NCI-H1417 treated with DMSO at 0.1 percent for 48 hours (cell line): ENCODE measurements around the gene CLBA1.

Experiments used
- DNase-seq: peaks from one replicate; lab custom pipeline; 2025; lab: John Stamatoyannopoulos, UW

Gene CLBA1

DNA sequence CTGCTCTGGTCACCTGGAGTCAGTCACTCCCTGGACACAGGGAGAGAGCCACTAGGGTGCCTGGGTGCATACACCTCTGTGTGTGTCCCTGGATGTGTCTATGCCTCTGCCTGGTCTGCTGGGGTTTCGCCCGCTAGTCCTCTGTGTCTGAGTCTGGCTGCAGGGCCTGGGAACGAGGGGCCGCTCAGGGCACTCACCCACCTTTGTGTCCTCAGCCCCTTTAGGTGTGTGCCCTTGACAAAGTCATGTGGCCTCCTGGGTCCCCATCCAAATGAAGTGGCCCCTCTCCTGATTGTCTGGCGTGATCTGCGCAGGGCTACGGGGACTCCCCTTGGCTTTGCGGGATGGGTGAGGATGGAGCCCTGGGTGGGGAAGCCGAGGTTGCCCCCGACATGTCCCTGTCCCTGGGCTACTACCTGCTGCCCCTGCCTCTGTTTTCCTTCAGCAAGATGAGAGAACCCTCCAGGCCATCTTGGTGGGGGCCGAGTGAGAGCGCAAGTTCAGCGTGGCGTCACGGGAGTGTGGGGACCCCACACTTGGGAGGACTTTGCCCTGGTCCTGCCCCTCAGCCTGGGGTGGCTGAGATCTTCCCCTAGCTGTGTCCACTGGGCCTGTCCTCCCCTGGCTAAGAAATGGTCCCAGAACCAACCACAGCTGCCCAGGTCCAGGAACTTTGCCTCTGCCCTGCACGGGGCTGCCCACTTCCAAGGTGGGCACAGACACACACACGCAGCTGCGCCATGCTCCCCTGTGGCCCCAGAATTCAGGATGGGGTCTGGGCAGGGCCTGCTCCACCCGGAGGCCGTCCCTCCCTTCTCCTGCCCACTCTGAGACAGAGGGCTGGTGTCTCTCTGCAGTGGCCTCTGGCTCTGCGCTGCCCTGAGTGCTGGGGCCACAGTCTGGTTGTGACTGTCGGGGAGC is 4.7 kb upstream of the CLBA1 start:
- DNase-seq = no peak

DNA sequence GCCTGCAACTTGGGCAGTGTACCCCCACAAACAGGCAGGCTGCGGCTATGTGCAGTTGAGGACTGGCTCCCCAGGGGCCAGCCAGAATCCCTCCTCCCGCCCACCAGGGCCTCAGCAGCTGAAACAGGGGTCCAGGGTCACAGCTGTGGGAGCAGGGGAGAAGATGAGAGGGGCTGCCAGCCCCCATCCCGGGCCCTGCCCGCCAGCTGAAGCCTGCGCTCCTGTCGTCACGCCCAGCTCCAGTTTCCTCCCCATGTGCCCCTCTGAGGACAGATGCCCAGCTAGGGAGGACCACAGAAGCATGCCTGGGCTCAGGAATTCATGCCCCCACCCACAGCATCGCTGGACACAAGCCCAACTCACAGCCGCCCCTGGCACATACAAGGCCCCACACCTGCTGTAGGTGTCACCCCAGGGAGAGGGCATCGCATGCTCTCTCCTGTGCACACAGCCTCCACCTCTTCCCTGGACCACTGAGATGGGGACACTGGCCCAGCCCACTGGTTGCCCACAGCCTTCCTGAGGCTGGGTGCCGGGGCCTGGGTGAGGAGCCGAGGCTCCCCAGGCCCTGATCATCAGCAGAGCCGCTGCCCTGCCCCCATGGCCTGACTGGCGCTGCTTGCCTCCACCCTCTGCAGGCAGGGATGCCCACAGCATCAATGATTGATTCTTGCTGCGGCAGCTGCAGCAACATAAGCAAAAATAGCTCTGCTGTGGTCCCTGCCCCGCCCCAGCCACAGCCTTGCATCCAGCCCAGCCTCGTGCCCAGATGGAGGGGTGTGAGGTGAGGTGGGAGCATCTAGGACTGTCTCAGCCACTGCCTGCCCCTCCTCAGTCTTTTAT is 3.7 kb upstream of the CLBA1 start:
- no peak for DNase-seq

DNA sequence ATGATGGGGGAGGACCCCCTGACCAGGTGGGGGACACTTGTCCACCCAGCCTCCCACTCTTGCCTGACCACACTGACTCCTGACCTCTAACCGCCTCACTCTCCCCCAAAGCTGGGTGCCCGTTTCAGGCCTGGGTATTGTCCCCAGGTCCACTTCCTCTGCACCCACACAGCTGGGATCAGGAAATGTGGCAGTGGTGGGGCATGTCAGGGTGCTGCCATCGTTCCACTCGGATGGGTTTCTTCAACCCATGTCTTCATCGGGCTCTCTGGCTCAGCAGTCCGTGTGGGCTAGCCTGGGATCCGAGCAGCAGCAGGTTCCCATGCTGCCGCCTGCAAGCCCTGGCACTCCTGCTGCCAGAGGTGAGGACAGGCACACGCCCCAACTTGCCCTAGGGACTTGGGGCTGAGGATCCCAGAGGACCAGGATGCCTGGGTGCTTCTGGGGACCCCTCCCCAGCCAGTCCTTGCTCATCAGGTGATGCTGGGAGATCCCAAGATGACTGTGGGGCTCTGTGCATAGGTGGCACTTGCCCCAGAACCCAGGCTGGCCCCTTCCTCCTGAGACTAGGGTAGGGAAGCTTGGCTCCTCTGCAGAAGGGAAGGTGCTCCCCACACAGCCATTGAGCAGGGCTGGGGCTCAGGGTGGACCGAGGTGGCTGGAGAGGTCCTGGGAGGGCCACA is 2.9 kb upstream of the CLBA1 start:
- no peak for DNase-seq

DNA sequence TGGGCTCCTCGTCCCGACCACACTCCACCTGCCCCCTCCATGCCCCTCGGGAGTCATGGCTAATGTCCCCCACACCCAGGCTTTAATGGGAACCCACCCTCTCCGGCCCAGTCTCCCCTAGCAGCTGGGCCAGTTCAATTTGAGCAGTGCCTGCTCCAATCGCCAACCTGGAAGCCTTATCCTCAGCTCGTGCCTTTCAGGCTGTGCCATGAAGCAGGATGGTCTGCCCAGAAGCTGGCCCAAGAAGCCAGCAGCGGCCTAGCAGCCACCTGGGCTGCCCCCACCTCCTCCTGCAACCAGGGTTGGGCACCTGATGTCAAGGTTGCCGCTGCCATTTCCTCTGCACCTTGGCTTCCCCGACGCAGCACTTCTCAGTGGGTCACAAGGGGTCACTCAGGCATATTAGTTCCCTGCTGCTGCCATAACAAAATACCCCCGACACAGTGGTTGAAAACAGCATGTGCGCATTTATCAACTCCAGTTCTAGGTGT is 2.3 kb upstream of the CLBA1 start:
- no peak for DNase-seq

DNA sequence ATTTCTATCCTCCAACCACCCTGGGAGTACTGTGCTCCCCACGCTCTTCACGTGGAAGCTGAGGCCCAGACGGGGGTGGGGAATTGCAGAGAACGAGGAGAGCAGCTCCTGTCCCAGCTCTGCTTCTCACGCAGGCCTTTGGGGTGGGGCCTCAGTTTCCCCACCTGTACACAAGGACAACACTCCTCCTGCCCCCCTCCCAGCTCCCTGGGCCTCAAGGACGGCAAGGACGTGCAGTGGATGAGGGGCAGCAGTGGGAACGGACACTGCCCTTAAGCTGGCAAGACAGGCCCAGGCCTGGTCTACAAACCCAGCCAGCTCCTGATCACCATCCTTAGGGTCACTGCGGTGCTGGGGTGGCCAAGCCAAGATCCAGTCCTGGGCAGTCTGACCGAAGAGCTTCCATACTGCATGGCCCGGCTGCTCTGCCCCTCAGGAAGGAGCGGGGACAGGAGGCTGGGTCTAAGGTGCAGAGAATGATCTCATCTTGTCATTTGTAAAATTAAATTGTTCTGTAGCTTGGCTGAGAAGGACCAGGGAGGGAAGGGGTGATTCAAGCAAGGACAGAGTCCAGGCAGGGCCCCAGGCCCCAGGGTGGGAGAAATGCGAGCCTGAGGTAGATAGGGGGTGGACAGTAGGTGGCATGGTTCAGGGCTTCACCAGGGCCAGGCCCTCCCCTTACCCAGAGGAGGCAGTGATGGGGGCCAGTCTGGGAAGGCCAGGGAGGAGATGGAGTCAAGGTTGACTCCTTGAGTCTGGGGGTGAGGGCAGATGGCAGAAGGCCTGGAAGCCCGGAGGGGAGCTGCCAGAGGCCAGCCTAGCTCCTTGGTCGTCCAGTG is 1.3 kb upstream of the CLBA1 start:
- no peak for DNase-seq

DNA sequence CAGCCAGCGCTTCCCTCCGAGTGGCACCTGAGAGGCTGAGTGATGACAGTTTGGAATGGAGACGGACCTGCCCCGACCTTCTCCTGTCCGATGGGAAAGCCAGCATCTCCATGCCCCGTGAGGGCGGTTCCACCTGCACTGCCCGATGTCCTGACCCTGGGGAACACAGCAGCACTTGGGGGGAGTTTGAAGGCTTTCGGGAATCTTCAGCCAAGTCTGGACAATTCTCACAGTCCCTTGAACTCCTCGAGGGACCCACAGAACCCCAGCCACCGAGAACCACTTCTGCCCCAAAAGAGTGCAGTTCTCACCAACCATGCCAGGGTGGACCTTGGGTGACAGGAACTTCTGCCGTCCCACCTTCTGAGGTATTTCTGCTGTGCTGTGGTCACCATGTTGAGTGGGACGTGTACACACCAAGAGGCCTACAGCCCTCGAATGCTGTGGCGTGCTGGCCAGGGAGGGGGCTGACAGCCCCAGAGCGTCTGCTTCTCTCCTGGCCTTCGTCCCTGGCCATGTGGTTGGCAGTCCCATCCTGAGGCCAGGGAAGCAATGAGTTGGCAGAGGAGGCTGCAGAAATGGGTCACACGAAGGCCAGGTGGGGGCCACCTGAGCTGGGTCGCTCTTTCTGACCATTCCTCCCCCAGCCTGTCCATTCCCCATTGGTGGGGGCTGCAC is 1.0 kb downstream of the CLBA1 start:
- DNase-seq = no peak

DNA sequence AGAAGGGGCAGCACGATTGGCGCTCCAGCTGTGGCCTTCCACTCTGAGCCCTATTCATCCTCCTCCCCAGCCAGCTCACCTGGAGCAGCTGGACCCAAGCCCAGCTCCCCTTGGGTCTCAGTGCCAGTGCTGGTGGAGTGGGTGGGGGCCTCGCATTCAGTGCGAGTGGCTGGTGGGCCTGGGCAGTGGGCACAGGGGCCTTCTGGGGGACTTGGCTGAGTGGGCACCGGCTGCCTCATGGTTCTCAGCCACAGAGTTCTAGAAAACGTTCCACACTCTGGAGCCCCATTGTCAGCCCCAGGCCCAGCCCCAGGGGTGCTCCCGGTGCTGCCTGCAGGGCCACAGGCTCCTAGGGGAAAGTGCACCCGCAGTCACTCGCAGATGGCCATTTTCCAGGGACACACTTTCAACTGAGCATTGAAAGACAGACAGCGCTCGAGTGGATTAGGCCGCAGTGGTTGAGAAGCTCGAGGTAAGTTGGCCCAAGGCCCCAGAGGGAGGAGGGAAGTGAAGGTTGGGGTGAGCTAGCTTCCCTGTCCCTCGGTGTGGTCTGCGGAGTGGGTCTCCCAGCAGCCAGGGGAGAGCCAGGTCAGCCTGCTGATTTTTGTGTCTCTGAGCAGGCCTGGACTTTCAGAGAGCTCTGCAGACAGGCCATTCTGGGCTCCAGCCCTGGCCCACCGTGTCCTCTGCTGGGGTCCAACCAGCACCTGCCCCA is 3.8 kb downstream of the CLBA1 start:
- DNase-seq = no peak

DNA sequence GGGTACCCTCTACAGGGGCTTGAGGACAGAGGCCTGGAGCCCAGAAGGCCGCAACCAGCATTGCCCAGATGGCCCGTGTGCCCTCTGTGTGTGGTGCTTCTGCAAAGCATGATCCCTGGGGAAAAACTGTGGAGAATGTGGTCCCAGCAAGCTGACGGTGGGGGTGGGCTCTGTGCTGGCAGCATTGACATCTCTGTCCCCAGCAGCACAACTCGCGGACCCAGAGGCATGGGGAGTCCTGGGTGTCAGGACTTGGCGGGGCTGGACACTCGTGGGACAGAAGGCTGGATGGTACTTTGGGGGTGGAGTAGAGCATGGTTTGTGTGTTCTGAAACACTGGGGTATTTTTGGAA is 4.3 kb downstream of the CLBA1 start:
- no peak for DNase-seq

DNA sequence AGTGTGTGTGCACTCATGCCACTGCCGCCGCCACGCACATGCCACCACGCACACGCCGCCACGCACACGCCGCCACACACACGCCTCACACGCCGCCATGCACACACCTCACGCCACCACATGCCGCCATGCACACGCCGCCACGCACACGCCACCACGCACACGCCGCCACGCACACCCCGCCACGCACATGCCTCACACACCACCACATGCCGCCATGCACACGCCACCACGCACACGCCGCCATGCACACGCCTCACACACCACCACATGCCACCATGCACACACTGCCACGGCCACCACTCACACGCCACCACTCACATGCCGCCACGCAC is 6.3 kb downstream of the CLBA1 start:
- no peak for DNase-seq

DNA sequence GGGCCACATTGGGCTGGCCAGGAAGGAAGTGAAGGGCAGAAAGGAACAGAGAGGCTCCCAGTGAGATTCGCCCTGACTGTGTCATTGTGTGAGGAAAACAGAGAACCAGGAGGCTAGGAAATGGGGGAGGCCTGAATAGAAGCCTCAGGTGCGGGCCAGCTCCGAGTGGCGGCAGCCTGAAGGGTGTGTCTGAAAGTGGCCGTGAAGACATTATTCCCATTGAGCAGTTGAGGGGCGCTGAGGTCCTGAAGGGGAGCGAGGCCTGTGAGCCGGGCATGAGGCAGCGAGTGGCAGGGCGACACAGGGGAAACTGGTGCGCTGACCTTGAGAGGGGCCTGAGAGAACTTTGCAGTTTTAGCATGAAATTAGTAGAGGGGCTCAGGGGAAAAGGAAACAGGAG is 6.9 kb downstream of the CLBA1 start:
- no peak for DNase-seq

DNA sequence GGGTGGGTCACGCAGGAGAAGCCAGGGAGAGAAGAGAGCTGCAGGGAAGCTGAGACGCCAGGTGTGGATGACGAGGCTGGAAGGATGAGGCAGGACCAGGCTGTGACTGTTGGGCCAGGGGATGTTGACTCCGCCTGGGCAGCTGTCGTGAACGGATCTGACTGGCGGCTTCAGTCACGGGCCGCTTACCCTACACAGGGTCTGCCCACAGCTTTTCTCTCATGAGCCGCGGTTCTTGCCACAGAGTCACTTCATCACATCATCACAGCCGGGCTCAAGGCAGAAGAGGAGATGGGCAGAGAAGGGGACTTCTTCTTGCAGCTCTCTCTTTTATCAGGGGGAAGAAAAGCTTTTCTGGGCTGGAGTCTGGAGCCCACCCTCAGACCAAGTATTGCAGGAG is 7.7 kb downstream of the CLBA1 start:
- DNase-seq = no peak

DNA sequence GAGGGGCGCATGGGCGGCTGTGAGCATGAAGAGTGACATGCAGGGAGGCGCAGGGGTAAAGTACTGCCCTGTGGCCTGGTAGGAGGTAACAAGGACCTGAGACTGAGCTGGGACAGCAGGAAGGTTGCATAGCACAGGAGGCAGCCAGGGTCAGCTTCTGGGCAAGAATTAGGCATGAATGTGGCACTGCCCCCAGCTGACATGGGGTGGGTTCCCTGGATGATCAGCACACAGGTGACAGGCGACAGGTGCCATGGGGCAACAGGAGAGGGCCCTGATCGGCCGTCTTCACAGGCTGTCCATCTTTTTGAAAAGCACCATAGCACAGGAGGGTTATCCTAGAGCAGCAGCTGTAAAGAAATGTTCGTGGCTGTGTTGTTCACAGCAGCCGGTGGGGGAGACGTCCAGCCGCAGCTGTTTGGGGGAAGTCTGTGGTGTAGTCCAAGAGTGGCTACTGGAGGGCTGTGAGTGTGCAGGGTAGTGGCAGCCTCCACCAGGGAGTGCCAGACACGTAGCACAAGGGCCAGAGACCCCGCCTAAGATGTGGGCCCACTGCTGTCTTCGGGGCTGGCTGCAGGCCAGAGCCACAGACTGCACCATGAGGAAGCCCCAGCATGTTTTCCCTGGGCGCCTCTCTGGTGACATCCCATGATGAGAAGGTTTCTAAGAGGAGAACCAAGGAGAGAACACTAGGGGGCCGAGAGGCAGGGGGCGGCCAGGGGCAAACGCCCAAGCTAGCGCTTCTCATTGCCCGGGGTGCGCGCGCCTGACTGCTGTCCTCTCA is 8.4 kb downstream of the CLBA1 start:
- no peak for DNase-seq

DNA sequence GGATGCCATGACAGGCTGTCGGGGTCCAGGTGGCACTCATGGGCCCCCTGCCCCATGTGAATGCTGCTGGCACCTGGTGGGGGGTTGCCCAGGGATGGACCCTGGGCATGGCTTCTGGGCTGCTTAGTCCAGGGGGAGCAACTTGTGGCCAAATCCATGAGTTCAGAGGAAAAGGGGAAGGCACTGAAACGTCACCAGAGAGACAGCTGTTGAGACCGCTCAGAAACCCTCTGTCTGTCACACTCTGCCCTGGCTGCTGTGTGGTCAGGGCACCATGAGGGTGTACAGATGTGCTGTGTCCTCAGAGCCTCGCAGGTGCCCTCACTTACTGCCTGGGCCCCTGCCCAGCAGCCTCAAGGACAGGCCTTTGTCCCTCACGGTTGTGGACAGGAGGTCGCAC is 9.4 kb downstream of the CLBA1 start:
- DNase-seq = no peak

DNA sequence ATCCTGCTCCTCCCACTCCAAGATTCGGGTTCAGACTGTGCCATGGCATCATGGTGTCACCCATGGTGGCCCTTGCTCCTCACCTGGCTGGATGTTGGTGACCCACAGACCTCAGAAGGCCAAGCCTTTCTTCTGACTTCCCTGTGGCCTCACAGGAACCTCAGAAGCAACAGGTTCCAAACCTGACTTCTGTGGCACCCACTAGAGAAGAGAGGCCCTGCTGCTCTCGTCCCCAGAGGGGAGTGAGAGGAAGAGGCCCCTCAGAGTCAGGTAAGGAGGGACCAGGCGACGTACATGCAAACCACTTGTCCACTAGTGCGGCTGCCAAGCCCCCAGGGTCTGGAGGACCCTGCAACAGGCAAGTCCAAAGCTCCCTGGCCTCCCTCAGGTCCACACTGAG is 10.4 kb downstream of the CLBA1 start:
- DNase-seq = no peak

DNA sequence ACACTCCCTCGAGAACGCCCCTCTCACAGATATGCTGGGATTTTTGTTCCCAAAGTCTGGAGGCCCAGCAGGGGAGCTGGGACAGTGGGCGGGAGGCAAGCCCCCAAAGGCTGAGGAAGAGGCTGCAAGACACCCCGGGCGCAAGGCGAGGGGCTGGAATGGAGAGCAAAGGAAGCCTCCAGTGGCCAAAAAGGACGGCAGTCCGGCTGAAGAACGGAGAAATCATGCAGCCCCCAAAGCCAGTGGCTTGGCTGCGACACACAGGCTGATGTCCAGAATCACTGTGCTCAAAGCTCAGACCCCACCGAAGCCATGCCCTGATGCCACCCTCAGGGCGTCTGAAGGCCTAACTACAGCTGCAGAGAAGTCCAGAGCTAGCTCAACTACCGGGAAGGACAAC is 10.9 kb downstream of the CLBA1 start:
- DNase-seq = no peak

DNA sequence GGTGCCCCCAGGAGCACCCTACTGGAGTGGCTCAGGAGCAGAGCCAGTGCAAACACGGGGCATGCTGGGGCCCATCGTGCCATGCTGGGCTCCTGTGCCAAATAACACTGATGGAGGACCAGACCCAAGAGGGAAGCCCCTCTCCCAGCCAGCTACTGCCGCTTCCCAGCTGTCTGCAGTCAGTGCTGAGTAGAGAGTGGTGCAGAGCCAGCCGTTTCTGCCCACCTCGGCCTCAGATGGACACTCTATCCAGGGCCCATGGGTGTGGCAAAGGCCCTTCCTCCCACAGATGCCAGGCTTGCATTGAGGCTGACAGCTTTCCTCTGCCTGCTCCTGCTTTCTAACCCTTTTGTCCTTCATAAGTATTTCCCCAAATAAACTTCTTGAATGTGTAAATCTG is 13.2 kb downstream of the CLBA1 start:
- DNase-seq = no peak

DNA sequence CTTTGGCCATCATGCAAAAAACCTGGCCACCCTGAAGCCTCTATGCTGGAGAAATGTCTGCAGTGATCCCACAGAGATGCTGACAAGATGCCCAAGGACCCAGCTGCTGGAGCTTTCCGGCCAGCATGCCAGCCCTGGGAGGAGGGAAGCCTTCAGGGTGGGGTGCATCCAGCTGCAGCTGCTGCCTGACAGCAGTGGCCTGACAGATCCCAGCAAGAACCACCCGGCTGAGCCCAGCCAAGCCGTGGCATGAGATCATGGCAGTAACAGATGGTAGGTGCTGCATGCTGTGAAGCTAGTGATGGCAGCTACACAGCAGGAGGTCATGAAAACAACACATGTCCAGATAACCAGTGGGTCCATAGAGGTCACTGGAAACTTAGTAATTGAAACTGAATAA is 13.8 kb downstream of the CLBA1 start:
- no peak for DNase-seq

DNA sequence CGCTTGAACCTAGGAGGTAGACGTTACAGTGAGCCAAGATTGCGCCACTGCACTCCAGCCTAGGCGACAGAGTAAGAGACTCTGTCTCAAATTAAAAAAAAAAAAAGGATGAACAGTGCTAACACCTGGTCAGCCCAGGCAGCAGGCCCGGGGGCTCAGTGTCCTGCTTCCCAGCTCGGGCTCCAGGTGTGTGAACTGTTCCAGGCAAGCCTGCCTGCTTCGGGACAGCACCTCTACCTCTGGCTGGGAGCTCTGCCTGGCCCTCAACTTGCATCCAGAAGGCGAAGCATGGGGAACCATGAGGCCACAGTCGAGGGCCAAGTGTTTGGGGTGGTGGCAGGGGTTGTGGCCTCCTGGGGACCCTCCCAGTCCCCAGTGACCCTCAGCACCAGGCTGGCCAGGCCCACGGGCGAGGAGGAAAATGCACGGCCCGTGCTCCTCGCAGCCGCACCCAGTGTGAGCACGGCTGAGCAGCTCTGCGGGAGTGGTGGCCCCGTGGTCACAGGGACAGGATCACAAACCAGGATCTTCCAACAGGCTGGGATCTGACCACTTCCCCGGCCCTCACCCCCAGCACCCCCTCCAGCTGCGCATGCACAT is 19.8 kb downstream of the CLBA1 start:
- DNase-seq = no peak
